Right renal cortex interstitium (tissue), 3 donors: Measurements from ENCODE around the gene MNS1. TPM values are rescaled to one million over a fixed set of nuclear protein-coding genes. Genes with fewer than 3 reads are reported as not detected.
"Not testable (repeated sequence)": the region's sequence is repeated elsewhere in the genome, so short reads cannot be mapped to it uniquely, and the experiment has no call there.

ENCODE experiments used
- DNase-seq, 3 donors: peaks; one replicate each; pipeline ENCODE4 v3.0.0-alpha.2; 2013; ENCODE audit warnings: low read depth in 3 of 3, low spot score in 2 of 3
- polyA plus RNA-seq, 3 donors: library from polyadenylated mRNA; unstranded; fragments of 120-200 nt; gene quantifications; one replicate each; pipeline ENCODE4 v1.2.1, GENCODE V29; 2013; ENCODE audit not compliant: insufficient read length in 3 of 3

Gene MNS1, protein sequence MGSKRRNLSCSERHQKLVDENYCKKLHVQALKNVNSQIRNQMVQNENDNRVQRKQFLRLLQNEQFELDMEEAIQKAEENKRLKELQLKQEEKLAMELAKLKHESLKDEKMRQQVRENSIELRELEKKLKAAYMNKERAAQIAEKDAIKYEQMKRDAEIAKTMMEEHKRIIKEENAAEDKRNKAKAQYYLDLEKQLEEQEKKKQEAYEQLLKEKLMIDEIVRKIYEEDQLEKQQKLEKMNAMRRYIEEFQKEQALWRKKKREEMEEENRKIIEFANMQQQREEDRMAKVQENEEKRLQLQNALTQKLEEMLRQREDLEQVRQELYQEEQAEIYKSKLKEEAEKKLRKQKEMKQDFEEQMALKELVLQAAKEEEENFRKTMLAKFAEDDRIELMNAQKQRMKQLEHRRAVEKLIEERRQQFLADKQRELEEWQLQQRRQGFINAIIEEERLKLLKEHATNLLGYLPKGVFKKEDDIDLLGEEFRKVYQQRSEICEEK
- polyA plus RNA-seq = 10 to 100 TPM; 30.0 to 39.5 (median 36.7) TPM

DNA sequence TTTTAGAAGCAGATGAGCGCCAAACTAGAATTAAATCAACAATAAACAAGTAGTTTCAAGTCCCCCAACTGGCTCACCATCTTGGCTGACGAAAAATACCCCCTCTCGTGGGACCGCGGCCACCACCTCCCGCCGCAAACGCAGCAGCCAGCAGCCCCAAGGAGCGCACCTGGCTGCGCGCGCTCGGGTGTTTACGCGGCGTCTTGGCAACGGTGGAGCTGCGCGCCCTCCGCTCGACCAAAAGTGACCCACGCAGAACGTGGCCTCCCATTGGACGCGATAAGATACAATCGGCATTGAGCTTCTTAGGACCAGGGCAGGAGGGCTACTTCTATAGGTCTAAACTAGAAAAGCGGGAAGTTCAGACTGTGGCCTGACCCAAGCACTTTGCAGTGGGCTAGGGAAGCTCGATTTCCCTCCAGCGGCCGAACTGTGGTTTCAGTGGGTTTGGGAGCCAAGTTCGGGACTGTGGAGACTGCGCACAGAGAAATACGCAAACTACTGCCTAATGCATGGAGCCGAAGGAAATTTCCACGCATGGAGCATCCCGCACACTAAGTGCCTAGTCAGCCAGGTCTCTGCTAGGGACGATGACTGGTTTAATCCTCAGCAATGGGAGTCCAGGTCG, at the start of gene MNS1:
Gene MNS1, minus strand, starts transcription at position 245 of the 628 bp plus-strand sequence. Its CDS starts 165 bp downstream, at position 80.
- DNase-seq = peak; percentile 90 to 97 (median 93)

DNA sequence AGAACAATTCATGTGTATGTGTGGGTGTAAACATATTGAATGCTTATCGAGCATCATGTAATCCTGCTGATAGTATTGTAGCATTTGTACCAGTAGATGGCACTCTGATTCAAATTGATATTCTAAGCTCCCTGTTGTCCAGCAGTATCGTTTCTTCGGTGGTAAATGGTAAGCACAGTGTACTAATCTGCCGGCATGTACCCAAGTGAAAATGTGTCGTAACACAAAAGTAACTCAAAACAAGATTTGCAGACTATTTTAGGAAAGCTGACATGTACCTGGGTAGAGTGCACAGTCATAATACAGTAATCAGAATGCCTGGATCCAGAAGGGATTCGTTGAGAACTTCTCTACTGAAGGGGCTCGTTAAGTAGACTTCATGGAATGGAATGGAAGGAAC, 31.7 kb upstream of the MNS1 start:
- peak; percentile 29 to 42 (median 29) for DNase-seq

DNA sequence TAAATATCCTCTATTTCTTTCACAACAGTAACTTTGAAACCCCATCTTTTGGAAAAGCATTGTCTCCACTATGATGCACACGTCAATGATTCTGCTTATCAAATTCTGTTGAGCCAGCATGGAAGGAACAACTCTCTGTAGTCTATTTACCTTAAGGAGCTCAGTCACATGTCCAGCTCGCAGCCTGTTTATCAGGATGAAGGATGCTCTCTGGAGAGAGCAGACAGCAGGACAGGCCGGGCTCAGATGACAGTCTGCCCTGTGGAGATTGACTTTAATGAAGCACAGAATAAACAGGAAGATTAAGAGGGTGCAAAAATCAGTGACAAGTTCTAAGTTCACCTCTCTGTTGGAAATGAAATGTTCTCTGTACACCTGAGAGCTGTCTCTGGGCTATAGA, 30.6 kb upstream of the MNS1 start:
- no peak for DNase-seq

DNA sequence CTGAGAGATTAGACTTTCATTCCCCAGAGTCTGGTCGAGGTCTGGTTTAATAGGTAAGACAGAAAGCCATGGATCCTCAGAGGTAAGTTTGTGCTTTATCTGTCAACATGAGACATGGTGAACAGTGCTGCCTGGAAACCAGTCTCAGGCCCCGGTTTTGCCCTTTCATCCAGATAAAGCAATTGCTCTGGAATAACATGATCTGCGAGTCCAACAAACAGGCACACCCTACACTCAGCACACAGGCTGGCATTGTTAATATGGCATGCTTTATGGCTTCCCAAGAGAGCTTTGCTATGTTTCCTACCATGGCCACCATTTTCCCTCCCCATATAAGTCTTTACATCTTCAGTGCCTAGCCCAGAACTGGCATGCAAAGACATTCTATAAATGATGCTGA, 30.1 kb upstream of the MNS1 start:
- DNase-seq = no peak

DNA sequence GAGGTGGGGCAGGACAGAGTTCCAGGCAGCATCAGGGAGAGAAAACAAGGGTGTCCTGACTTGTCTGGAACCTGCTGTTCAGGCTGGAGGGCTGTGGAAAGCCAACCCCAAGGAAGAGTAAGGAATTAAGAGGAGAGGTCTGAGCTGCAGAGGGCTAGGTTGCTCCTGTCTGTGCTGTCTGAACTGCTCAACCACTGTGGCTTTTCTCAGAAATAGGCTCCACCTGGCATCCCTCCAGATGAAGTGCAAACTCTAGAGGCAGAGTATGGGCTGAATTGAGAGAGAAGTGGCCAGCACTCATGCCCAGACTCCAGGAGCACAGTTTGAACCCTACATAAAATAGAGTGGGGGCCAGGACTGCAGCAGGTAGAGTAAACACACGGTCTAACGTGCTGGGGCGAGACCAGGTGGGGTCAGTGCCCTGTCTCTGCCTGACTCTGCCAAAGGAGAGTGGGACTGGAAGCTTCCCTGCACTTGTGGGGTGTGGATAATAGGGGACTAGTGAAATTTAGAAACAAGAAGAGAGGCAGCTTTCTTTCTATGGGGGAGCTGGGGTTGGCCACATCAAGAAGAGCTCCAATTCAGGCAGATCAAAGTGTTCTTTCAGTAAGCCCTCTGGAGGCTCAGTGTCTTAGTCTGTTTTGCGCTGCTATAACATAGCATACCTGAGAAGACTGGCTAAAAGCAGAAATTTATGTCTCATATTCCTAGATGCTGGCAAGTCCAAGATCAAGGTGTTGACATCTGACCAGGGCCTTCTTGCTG, 28.0 kb upstream of the MNS1 start:
- no peak for DNase-seq

DNA sequence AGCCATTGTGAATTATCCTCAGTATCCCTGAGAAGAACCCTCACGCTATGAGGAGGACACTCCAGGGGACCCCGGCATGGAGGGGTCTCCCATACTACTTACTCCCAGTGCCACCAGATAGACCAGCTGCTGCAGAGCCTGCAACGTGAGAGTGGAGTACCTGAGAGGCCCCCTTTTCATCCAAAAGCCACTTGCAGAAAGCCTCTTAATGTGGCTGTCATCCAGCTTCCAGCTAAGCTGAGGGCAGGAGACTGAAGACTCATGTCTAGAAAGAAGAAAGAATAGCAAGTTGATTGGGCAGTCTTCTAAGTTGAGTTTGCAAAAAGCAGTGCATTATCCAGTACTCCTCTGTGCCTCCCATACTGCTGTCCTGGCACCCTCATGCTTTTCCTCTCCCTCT, 27.3 kb upstream of the MNS1 start:
- no peak for DNase-seq

DNA sequence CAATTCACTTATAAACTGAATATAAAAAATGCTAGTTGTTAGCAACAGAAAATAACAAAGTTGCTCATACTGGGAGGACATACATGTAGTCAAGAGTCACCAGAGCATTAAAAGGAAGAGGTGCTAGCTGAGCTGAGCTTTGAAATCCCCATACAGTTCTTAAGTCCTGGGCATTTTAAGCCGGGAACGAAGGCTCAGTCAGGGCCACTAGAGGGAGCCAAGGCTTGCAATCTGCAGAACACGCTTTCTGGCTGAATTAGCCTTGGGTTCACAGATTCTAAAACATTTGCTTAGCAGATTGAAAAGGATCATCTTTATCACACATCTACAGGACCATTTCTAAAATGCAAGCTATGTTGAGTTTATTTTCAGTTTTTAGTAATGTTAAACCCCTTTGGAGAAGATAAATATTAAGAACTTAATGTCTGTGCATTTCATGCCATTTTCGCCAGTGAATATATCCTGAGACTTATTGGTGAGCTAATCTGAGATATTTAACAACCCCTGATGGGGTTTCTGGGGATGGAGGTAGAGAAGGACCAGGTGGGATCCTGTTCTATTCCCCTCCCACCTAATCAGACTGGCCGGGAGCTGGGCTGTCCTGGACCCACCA, 26.3 kb upstream of the MNS1 start:
- DNase-seq = peak; percentile 63 to 72 (median 65)

DNA sequence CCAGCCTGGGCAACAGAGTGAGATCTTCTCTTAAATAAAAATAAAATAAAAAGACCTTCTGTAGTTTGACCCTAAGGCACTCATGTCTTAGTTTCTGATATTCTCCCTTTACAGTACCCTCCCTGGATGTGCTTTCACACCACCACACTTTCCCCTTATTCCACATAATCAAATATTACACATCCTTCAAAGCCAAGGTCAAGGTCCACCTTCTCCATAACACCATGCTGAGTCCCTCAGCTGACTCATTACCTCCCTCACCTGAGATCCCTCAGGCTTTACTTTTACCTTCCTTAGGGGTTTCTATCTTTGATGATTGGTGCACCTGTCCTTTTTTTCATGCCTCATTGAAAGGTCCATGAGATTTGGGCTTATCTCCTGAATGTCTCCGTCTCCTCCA, 25.5 kb upstream of the MNS1 start:
- DNase-seq = no peak

DNA sequence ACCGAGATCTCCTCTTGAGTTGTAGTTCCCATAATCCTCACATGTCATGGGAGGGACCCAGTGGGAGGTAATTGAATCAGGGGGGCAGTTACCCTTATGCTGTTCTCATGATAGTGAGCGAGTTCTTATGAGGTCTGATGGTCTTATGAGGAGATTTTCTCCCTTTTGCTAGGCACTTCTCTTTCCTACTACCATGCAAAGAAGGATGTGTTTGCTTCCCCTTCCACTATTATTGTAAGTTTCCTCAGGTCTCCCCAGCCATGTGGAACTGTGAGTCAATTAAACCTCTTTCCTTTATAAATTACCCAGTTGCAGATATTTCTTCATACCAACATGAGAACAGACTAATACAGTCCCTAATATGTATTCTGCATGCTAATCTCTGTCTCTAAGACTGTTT, 21.3 kb upstream of the MNS1 start:
- not testable (repeated sequence) for DNase-seq

DNA sequence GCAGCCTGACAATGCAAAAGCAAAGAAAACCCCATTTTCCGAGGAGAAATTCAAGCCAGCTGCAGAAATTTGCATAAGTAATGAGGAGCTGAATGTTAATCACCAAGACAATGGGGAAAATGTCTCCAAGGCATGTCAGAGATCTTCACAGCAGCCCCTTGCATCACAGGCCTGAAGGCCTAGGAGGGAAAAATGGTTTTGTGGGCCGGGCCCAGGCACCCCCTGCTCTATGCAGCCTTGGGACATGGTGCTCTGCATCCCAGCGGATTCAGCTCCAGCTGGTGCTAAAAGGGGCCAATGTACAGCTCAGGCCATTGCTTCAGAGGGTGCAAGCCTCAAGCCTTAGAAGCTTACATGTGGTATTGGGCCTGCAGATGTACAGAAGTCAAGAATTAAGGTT, 20.5 kb upstream of the MNS1 start:
- not testable (repeated sequence) for DNase-seq

DNA sequence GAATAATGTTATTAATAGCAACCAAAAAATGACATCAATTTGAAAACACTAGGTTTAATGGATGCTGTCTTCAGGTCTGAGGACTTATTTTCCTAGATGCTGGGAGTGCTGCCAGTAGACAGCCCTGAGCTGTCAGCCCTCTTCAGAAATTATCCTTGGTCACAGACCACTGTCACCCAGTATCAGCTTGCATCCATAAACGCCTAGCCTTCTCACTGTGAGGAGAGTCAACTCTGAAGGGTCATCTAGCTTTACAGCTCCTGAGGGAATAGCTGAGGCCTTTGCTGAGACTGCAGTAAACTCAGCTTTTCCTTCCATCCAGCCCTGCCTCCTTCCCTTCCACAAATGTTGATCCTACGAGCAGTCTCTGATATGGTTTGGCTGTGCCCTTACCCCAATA, 19.4 kb upstream of the MNS1 start:
- peak in 2 of 3 donors; percentile 39 to 48 for DNase-seq

DNA sequence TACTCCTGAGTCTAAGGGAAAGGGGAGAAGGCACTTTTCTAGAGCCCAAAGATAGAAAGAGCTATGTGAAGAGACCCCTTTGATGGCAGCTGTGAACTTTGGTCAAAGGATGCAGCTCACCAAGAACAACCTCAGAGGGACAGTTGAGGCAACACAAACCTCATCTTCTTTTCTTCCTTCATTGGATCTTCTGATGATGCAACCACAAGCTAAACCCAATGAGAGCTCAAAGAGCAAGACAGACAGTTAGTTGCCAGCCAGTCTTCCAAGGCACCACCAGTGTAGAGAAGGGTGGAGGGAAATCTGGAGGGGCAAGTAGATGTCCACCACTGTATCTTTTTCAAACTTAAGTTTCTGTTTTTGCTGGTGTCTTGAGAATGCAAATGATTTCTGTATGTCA, 10.4 kb upstream of the MNS1 start:
- no peak for DNase-seq

DNA sequence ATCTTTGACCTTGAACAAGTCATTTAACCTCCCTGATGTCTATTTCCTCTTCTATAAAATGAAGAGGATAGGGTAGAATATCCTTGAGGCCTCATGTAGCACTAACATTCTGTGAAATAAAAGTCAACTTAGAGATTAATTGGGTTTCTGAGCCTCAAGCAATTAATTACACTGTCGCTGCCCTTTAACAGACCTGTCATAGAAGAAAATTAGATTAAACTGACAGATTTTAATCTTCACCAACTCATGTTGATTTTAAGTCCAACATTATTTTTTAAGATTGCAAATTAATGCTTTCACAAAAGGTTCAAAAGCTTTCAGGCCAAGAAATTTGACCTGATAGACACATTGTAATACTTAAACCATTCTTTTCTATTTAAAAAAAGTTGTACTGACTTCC, 8.1 kb upstream of the MNS1 start:
- no peak for DNase-seq

DNA sequence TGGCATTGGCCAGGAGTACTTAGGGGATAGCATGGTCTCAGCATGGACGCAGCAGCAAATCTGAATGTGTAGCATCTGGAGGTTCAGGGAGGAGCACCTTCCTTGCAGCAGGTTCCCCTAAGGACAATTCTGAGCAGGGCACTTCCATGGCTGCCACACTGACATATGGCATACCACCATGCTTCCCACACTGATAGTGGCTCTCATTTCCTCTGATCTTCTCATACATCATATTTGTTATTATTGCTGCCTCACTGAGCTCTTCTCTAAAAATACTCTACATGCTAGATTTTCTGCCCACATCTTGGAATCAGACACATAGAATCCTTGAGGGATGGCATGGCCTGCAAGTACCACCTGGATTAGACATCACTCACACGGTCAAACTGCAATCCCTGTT, 7.3 kb upstream of the MNS1 start:
- no peak for DNase-seq

DNA sequence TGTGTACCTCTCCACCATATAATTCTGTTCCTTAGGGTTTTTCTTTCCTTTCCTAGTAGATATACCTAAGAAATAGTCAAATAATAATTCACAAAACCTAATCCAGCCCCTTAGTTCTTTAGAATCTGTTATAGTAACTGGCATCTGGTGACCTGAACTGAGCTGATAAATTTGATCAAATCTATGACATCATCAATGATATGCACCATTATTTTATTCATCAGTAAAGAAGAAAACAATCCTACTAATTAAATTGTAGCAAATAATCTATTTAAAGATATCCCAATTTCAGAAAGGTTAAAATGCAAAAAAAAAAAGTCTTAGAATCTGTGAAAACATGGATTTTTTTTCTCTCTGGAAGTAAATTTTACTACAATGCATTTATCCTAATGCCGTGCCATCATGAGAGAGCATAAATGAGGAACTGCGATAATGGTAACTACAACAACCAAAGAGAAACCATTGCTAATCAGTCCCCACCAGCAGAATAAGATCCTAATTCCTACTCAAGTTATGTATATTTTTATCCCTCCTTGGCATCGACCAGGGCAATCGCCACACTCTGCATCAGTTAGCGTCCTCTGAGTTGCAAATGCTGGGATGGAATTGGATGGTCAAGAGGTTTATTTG, 6.6 kb upstream of the MNS1 start:
- DNase-seq = no peak

DNA sequence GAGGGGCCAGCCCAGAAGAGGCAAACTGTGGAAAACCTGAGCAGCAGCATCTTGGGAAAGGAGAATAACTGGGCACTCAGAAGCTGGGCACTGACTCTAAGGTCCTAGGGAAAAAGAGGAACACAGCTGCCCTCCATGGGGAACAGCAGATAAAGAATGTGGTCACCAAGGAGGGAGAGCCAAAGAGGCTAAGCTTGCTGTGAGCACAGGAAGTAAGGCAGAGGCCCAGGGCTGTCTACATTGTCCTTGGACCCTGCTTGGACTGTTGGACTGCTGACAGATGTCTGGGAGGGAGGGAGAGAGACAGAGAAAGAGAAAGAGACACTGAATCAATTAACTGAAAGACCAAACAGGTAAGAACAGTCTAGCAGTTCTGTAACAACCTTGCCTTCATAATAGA, 4.5 kb upstream of the MNS1 start:
- DNase-seq = no peak

DNA sequence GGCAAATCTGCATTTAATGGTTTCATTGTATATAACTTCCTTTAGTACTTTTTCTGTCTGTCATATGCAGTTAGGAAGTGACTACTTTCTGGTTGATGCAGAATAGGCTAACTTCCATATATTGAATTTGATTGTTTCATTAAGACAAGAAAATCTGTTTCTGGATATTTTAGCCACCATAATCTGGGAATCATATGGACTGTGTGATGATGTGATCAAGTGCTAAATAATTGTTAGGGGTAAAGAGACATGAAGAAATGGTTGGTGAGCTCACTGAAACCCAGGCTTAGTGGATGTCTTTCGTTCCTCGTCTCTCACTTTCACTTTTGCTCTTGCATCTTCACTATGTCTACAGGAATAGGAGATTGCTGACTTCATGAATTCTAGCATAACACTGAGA, 3.5 kb upstream of the MNS1 start:
- no peak for DNase-seq

DNA sequence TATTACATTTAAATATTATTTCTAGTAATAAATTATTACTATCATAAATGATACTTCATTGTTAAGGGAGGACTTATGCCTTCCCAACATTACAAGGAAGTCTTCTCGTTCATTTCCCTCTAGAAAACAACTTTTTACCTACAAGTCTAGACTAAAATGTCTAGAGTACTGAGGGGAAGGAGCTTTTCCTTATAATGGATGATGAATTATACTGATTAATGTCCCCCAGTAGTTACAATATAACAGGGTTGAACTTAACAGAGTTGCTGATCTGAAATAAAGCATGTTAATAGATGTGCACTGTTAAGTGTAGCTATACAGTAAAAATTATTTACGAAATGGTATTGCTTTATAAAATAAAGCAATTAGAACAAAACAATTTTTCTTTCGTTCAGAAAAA, 2.7 kb upstream of the MNS1 start:
- no peak for DNase-seq

DNA sequence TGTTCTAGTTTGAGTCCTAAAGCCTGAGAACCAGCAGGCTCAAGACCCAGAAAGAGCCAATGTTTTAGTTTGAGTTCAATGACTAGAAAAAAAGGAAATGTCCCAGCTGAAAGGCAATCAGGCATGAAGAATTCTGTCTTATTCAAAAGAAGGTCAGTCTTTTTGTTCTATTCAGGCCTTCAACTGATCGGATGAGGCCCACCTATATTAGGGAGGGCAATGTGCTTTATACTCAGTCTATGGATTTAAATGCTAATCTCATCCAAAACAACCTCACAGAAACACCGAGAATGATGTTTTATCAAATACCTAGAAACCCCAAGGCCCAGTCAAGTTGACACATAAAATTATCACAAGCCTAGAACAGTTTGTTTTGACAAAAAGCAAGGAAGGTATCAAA, 4.0 kb downstream of the MNS1 start:
- DNase-seq = no peak

DNA sequence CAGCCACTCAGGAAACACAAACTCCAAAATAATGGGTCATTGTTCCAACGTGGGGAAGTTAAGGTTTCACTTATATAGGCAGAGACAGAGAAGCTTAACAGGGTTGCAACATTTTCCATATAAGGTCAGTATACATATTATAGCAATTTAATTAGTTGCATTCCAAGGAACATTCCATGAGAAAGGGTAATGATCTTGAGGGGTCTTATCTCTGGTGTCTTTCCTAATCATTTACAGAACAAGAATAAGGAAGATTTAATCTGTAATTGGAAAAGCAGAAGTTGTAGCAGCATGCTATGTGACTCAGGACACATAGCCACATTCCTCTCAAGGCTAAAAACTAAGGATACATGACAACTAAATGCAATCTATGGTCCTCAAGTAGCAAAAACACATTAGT, 4.9 kb downstream of the MNS1 start:
- DNase-seq = no peak
